Endothelial cell of umbilical vein (primary cell): ENCODE results near the gene MBD6. TPM values are rescaled to one million over a fixed set of nuclear protein-coding genes. Genes with fewer than 3 reads are reported as not detected.

Experiments
- BruUV-seq: library from RNA; stranded (reverse); fragments of 400-500 nt; replicated peaks from 2 replicates; lab custom pipeline; 2021; lab: Mats Ljungman, UMichigan
- CTCF ChIA-PET: fragments of 300-600, 350-600 bp; sonication (Branson Sonifier 250); formaldehyde crosslinking; loops from one replicate; lab custom pipeline; 2021; ENCODE audit warnings: antibody characterized with exemption, inconsistent platforms; lab: Charles Lee
- POLR2A ChIA-PET: fragments of 300-600, 350-600 bp; sonication (Branson Sonifier 250); formaldehyde crosslinking; loops from one replicate; lab custom pipeline; 2021; ENCODE audit warnings: antibody characterized with exemption, inconsistent platforms; lab: Charles Lee
- DNase-seq: peaks from one replicate; pipeline ENCODE4 v3.0.0-alpha.2; 2011; ENCODE audit warnings: low read depth, low spot score
- FAIRE-seq: peaks from 2 replicates; lab custom pipeline; 2011; peaks lifted over from hg19 to GRCh38; lab: Jason Lieb, UNC
- H2AFZ ChIP-seq: 2 replicates; pipeline ENCODE4 v1.6.0; 2012; ENCODE audit warnings: low read depth, low read length, control low read depth, inconsistent platforms
- H3K27ac ChIP-seq: 2 replicates; pipeline ENCODE4 v1.5.1; 2011; ENCODE audit warnings: low read depth, mild to moderate bottlenecking, control low read depth, low read length, moderate library complexity; ENCODE audit not compliant: insufficient read depth
- H3K27me3 ChIP-seq, 2 experiments: 2 replicates each; pipeline versions ENCODE4 v1.6.0 to v1.6.1; 2011; ENCODE audit warnings: low read length in 2 of 2, mixed read lengths in 1 of 2; ENCODE audit not compliant: control insufficient read depth in 2 of 2, insufficient read depth in 2 of 2
- H3K36me3 ChIP-seq, 2 experiments: 2 replicates in 1 of 2; 3 replicates in 1 of 2; pipeline ENCODE4 v1.5.1; 2011; ENCODE audit warnings: low read length in 2 of 2, mild to moderate bottlenecking in 1 of 2, moderate library complexity in 1 of 2; ENCODE audit not compliant: control insufficient read depth in 2 of 2, insufficient read depth in 2 of 2; ENCODE audit errors: extremely low read depth in 1 of 2
- H3K4me1 ChIP-seq: 3 replicates; pipeline ENCODE4 v1.5.1; 2011; ENCODE audit warnings: mild to moderate bottlenecking, low read length; ENCODE audit not compliant: control insufficient read depth, insufficient read depth; ENCODE audit errors: extremely low read depth
- H3K4me2 ChIP-seq: 2 replicates; pipeline ENCODE4 v1.6.1; 2011; ENCODE audit warnings: low read length, control low read depth, mixed read lengths; ENCODE audit not compliant: insufficient read depth
- H3K4me3 ChIP-seq, 3 experiments: fragments of 200-600 bp in 1 of 3; sonication (generic), shearing (Covaris generic) in 1 of 3; replicated peaks in 1 of 3; 2 replicates each; pipeline ENCODE4 v1.5.1; 2011 to 2016; ENCODE audit warnings: control low read depth in 3 of 3, low read length in 3 of 3, mild to moderate bottlenecking in 2 of 3, inconsistent platforms in 1 of 3, low read depth in 1 of 3, moderate library complexity in 1 of 3; ENCODE audit not compliant: insufficient read depth in 1 of 3
- H3K79me2 ChIP-seq: 2 replicates; pipeline ENCODE4 v1.6.0; 2012; ENCODE audit warnings: low read length, inconsistent platforms; ENCODE audit not compliant: control insufficient read depth, insufficient read depth
- H3K9ac ChIP-seq: replicated peaks from 2 replicates; pipeline ENCODE3; 2011; ENCODE audit warnings: low read length, control low read depth; ENCODE audit not compliant: insufficient read depth; ENCODE audit errors: extremely low read depth
- H3K9me1 ChIP-seq: replicated peaks from 3 replicates; pipeline ENCODE4 v1.6.0; 2011; ENCODE audit warnings: mild to moderate bottlenecking, low read length; ENCODE audit not compliant: control insufficient read depth, insufficient read depth; ENCODE audit errors: extremely low read depth
- H3K9me3 ChIP-seq: replicated peaks from 2 replicates; pipeline ENCODE4 v1.5.1; 2012; ENCODE audit warnings: low read length, inconsistent platforms; ENCODE audit not compliant: control insufficient read depth, insufficient read depth
- H4K20me1 ChIP-seq: replicated peaks from 2 replicates; pipeline ENCODE3; 2011; ENCODE audit warnings: mild to moderate bottlenecking, low read length; ENCODE audit not compliant: control insufficient read depth, insufficient read depth; ENCODE audit errors: extremely low read depth
- EZH2 ChIP-seq: IDR thresholded peaks from 2 replicates; pipeline ENCODE4 v1.6.1; 2012; ENCODE audit warnings: borderline replicate concordance, low read depth, mild to moderate bottlenecking, moderate library complexity, low read length, inconsistent platforms; ENCODE audit not compliant: severe bottlenecking
- FOS ChIP-seq: IDR thresholded peaks from 2 replicates; pipeline ENCODE4 v1.6.1; 2011; ENCODE audit warnings: mild to moderate bottlenecking, low read length, moderate library complexity, borderline replicate concordance; ENCODE audit not compliant: insufficient read depth
- GATA2 ChIP-seq: IDR thresholded peaks from 2 replicates; pipeline ENCODE4 v1.7.0; 2011; ENCODE audit warnings: low read depth, mild to moderate bottlenecking, moderate library complexity, mixed read lengths, low read length; ENCODE audit not compliant: insufficient read length, insufficient read depth
- JUN ChIP-seq: IDR thresholded peaks from 2 replicates; pipeline ENCODE4 v1.6.1; 2011; ENCODE audit warnings: borderline replicate concordance, low read depth; ENCODE audit not compliant: insufficient read length, insufficient read depth
- MYC ChIP-seq: IDR thresholded peaks from one replicate; pipeline ENCODE4 v1.6.1; 2011; ENCODE audit warnings: mild to moderate bottlenecking, low read depth, low read length
- POLR2A ChIP-seq: IDR thresholded peaks from 2 replicates; pipeline ENCODE4 v1.6.1; 2012; ENCODE audit warnings: low read depth, mild to moderate bottlenecking, control low read depth, low read length
- POLR2AphosphoS5 ChIP-seq: IDR thresholded peaks from 2 replicates; pipeline ENCODE4 v1.6.1; 2012; ENCODE audit warnings: low read depth, mild to moderate bottlenecking, control low read depth, low read length, moderate library complexity; ENCODE audit not compliant: insufficient read depth
- dilution Hi-C: fragments of 300-500 bp; cut with MboI; formaldehyde crosslinking; loops from one replicate; pipeline ENCODE4 v1.15.0; 2019; ENCODE audit warnings: low sequenced_read_pairs; ENCODE audit not compliant: extremely low pct_ligation_motif_present
- intact Hi-C: fragments of 100-400 bp; cut with micrococcal nuclease; formaldehyde crosslinking; loops from one replicate; pipeline ENCODE4 v1.10.0; 2022
- polyA plus RNA-seq, 4 experiments: library from polyadenylated mRNA; depleted of rRNA in 3 of 4; stranded (reverse) in 3 of 4; unstranded in 1 of 4; fragments of >200 nt; gene quantifications; 2 replicates each; pipeline versions ENCODE4 v1.2.1 to v1.2.3, GENCODE V29; 2011 to 2012; ENCODE audit warnings: missing spikeins in 1 of 4
- total RNA-seq: library from RNA; stranded (reverse); gene quantifications from 2 replicates; pipeline ENCODE4 v1.2.3, GENCODE V29; 2021
- TF ChIP-seq, protein P1 (sequence below): IDR thresholded peaks from 2 replicates; pipeline ENCODE4 v1.6.1; 2011; ENCODE audit not compliant: insufficient read depth, insufficient read length
- TF ChIP-seq, protein P2 (sequence below), 2 donors: IDR thresholded peaks; 1 replicate in 1 of 2; 2 replicates in 1 of 2; pipeline ENCODE4 v1.5.1; 2011; ENCODE audit warnings: low read length in 2 of 2, mild to moderate bottlenecking in 2 of 2, moderate library complexity in 2 of 2, control low read depth in 1 of 2, inconsistent platforms in 1 of 2, low read depth in 1 of 2; ENCODE audit not compliant: insufficient read depth in 1 of 2; ENCODE audit errors: extremely low read depth in 1 of 2

MBD6 gene
- total and polyA plus RNA-seq, 2 donors (not counting 3 experiments of a cell fraction or from before 2014, with no cell fraction given) = 10.6 to 95.2 TPM

DNA sequence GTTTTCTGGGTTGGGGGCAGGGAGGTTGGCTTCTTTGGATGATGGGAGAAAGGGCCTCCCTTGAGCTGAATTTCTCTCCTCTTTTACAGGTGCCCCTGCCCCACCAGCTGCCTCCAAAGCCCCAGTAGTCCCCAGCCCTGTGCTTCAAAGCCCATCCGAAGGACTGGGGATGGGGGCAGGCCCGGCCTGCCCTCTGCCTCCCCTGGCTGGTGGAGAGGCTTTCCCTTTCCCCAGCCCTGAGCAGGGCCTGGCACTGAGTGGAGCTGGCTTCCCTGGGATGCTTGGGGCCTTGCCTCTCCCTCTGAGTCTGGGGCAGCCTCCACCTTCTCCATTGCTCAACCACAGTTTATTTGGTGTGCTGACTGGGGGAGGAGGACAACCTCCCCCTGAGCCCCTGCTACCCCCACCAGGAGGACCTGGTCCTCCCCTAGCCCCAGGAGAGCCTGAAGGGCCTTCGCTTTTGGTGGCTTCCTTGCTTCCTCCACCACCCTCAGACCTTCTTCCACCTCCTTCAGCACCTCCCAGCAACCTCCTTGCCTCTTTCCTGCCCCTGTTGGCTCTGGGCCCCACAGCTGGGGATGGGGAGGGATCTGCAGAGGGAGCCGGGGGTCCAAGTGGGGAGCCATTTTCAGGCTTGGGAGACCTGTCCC, 4.0 kb downstream of the MBD6 start:
- Histone ChIP-seq H3K9me3 (no peaks in the 10 kb centered on the region), H2AFZ (no peak overlapping the region), H3K4me2 (no peak overlapping the region), H3K9me1 (no peaks in the 10 kb centered on the region), H3K4me1 (peaks cover 21% of the 10 kb centered on the region), H3K36me3 (peaks cover 17 to 41% of the 10 kb centered on the region in 2 experiments), H3K79me2 (peaks cover 20% of the 10 kb centered on the region), H3K9ac (no peak overlapping the region), H3K27me3 (no peaks in the 10 kb centered on the region), H4K20me1 (no peaks in the 10 kb centered on the region), H3K27ac (no peak overlapping the region), H3K4me3 (no peak overlapping the region)
- no peak for DNase-seq
- ChIA-PET CTCF (interaction anchor here (1.5 kb wide), 1 partner anchor 12 kb away, joined by 4 read pairs; no protein-coding TSS in a partner anchor), POLR2A (no interaction called here)
- dilution Hi-C loops (no loop called here), intact Hi-C loops (no loop called here)
- no peak for FAIRE-seq
- TSS peak; percentile 6 for BruUV-seq
- no peak for TF ChIP-seq POLR2AphosphoS5
- no peak for TF ChIP-seq FOS
- TF ChIP-seq, protein P1, sequence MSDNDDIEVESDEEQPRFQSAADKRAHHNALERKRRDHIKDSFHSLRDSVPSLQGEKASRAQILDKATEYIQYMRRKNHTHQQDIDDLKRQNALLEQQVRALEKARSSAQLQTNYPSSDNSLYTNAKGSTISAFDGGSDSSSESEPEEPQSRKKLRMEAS = no peak
- TF ChIP-seq EZH2 = no peak
- no peak for TF ChIP-seq JUN
- no peak for TF ChIP-seq POLR2A
- no peak for TF ChIP-seq GATA2
- no peak for TF ChIP-seq MYC
- TF ChIP-seq, protein P2, sequence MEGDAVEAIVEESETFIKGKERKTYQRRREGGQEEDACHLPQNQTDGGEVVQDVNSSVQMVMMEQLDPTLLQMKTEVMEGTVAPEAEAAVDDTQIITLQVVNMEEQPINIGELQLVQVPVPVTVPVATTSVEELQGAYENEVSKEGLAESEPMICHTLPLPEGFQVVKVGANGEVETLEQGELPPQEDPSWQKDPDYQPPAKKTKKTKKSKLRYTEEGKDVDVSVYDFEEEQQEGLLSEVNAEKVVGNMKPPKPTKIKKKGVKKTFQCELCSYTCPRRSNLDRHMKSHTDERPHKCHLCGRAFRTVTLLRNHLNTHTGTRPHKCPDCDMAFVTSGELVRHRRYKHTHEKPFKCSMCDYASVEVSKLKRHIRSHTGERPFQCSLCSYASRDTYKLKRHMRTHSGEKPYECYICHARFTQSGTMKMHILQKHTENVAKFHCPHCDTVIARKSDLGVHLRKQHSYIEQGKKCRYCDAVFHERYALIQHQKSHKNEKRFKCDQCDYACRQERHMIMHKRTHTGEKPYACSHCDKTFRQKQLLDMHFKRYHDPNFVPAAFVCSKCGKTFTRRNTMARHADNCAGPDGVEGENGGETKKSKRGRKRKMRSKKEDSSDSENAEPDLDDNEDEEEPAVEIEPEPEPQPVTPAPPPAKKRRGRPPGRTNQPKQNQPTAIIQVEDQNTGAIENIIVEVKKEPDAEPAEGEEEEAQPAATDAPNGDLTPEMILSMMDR (IDR thresholded peaks at IDR 0.05; ENCODE audit: extremely low read depth in 1 of 2, insufficient read depth in 1 of 2, low read depth in 1 of 2, low read length in 2 of 2) = no peak
